ENCODE measurements around the gene HMGCL.

DNA sequence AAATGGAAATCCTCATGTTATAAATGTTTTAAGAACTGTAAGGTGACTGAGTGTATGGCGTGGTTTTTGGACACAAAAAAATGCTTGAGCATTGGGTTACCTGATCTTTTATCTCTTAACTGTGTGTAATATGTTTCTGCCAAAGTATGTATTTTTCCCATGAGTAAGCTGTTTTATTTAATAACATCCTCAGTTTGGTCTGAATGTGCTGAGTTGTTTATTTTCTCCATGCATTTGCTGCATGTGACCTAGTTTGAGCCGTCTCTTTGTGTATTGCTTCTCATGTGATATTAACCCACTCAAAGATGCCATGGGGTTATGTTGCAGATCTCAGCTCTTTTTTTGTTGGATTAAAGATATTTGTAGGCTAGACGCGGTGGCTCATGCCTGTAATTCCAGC lies 40.4 kb downstream of the HMGCL start:
- TF ChIP-seq, protein P1, sequence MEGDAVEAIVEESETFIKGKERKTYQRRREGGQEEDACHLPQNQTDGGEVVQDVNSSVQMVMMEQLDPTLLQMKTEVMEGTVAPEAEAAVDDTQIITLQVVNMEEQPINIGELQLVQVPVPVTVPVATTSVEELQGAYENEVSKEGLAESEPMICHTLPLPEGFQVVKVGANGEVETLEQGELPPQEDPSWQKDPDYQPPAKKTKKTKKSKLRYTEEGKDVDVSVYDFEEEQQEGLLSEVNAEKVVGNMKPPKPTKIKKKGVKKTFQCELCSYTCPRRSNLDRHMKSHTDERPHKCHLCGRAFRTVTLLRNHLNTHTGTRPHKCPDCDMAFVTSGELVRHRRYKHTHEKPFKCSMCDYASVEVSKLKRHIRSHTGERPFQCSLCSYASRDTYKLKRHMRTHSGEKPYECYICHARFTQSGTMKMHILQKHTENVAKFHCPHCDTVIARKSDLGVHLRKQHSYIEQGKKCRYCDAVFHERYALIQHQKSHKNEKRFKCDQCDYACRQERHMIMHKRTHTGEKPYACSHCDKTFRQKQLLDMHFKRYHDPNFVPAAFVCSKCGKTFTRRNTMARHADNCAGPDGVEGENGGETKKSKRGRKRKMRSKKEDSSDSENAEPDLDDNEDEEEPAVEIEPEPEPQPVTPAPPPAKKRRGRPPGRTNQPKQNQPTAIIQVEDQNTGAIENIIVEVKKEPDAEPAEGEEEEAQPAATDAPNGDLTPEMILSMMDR (conservative IDR thresholded peaks at IDR 0.05 in 1 of 2, IDR thresholded peaks at IDR 0.05 in 1 of 2; ENCODE audit: extremely low read depth in 1 of 2, insufficient read depth in 1 of 2, low read depth in 1 of 2, low read length in 2 of 2), result no peak
- no peak for TF ChIP-seq EZH2 (IDR thresholded peaks at IDR 0.05; ENCODE audit: borderline replicate concordance, low read length)

All from mammary epithelial cell (primary cell).